Measurements from ENCODE around the gene KCNJ9. TPM values are rescaled to one million over a fixed set of nuclear protein-coding genes. Genes with fewer than 3 reads are reported as not detected.

KCNJ9 gene
- total RNA-seq, 1 experiment from 2014 or later, result 0.05 TPM

GRCh38 chr1:160046494-160047110 lies 34.7 kb upstream of the KCNJ9 start:
- RAD21 ChIA-PET (ENCODE audit: low non-redundant PET in 1 of 2, low total read pairs in 2 of 2, uncharacterized antibody in 2 of 2, unreplicated experiment in 2 of 2), result interaction anchor here (0.5 to 1.8 kb wide), 5 partner anchors 27 to 329 kb away, joined by 3 to 5 read pairs (median 3); partner anchors contain the start of gene KCNJ9 (in 1 of the 2)
- Histone ChIP-seq H3K9me3 (ENCODE audit: control insufficient read depth in 1 of 2, insufficient read depth in 1 of 2, low read depth in 1 of 2, low read length in 2 of 2) (no peaks in the 10 kb centered on the region), H2AFZ (ENCODE audit: low read depth, low read length, poor library complexity, severe bottlenecking) (peak overlapping the region; percentile 71), H3K9me2 (ENCODE audit: insufficient read depth) (no peaks in the 10 kb centered on the region), H3K27me3 (ENCODE audit: insufficient read depth, low read length) (peaks cover 13% of the 10 kb centered on the region), H3K27ac (ENCODE audit: low read depth, low read length) (no peak overlapping the region), H4K20me1 (ENCODE audit: insufficient read depth) (no peaks in the 10 kb centered on the region), H3K4me2 (ENCODE audit: low read length) (peak overlapping the region; percentile 46), H3K4me3 (replicated peaks in 1 of 2; ENCODE audit: low read depth in 1 of 2, low read length in 2 of 2) (no peak overlapping the region), H3K36me3 (ENCODE audit: control insufficient read depth in 1 of 2, insufficient read depth in 2 of 2, low read length in 2 of 2) (no peaks in the 10 kb centered on the region), H3K9ac (ENCODE audit: low read length) (no peak overlapping the region), H3K79me2 (ENCODE audit: insufficient read depth, low read length) (no peaks in the 10 kb centered on the region), H3K4me1 (ENCODE audit: control insufficient read depth in 1 of 2, insufficient read depth in 2 of 2, low read length in 2 of 2) (peaks cover 4 to 6% of the 10 kb centered on the region in 2 experiments; a peak in 3 of 4 replicates)
- no peak for TF ChIP-seq FOSL1 (IDR thresholded peaks at IDR 0.05; ENCODE audit: low read depth)
- TF ChIP-seq REST (IDR thresholded peaks at IDR 0.05; ENCODE audit: low read depth), result no peak
- TF ChIP-seq EZH2phosphoT487 (IDR thresholded peaks at IDR 0.05; ENCODE audit: borderline replicate concordance), result no peak
- peak; percentile 65 for TF ChIP-seq EGR1 (IDR thresholded peaks at IDR 0.05; ENCODE audit: low read depth)
- peak; percentile 76 for TF ChIP-seq RAD21 (IDR thresholded peaks at IDR 0.05; ENCODE audit: low read depth)
- TF ChIP-seq ZFX (IDR thresholded peaks at IDR 0.05), result no peak
- TF ChIP-seq CTCF (IDR thresholded peaks at IDR 0.05 in 2 of 3, conservative IDR thresholded peaks at IDR 0.05 in 1 of 3; ENCODE audit: borderline replicate concordance in 1 of 3, insufficient read depth in 1 of 3, low read depth in 2 of 3, low read length in 2 of 3), result peak; percentile 66 to 88 (median 81)
- peak; percentile 90 for ATAC-seq
- no TSS peak for BruUV-seq (replicated peaks)
- POLR2A ChIA-PET, result no interaction called here
- DNase-seq (ENCODE audit: low read depth, low spot score), result no peak
- intact Hi-C loops (cut with micrococcal nuclease), result loop anchor here (1.0 kb wide), 1 partner anchor 32 kb away; no protein-coding TSS in a partner anchor
- CTCF ChIA-PET, result interaction anchor here (0.6 to 2.9 kb wide), 19 partner anchors 10 to 1921 kb away, joined by 3 to 33 read pairs (median 5); partner anchors contain the start of genes IGSF8, KCNJ9 and PIGM
